GM18519 (cell line): ENCODE results near the gene ACOXL.
"Not testable (repeated sequence)": the region's sequence is repeated elsewhere in the genome, so short reads cannot be mapped to it uniquely, and the experiment has no call there.

Experiments used
- ATAC-seq: cut with Tn5 transposase; IDR thresholded peaks from one replicate; pipeline ENCODE4 v1.9.1; 2021; ENCODE audit warnings: mild to moderate bottlenecking, moderate library complexity; ENCODE audit not compliant: unreplicated experiment, low FRiP score

Gene ACOXL

GRCh38 chr2:110732422-110733413, at the start of gene ACOXL:
Gene ACOXL (plus strand): TSS chr2:110732573. CDS start chr2:110768390, 35,817 bp downstream.
- ATAC-seq, result no peak

- ATAC-seq, result no peak
These were observed 49.5 kb upstream of the ACOXL start for GRCh38 chr2:110682872-110683271.

DNA sequence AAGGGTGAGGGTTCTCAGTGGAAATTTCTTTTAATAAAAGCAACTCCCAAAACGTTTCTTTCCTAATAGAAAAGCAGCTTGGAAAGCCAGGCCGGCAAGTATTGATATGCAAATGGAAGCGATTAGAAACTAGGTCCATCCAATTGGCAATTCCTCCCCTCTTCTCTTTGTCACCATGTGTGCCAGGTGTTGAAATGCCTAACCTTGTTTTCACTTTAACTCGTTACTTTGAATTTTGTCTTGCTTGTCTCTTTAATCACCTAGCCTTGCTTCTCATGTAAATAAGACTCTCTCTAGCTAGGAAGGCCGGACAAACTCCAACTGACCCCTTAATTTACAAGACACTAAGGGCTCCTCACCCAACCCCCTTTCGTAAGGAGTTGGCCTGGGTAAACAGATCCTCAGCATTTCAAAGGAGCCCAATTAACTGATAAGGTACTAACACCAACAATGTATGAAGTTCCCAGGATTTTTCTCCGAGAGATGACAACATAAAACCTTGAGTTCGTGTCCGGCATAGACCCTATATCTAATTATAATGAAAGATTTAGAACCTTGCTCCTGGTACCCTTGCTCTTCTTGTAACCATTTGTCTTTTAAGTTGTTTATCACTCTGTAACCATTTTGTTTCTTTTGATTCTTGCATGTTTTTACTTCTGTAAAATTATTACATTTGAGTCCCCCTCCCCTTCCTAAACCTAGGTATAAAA, 44.4 kb upstream of the ACOXL start:
- ATAC-seq, result not testable (repeated sequence)

DNA sequence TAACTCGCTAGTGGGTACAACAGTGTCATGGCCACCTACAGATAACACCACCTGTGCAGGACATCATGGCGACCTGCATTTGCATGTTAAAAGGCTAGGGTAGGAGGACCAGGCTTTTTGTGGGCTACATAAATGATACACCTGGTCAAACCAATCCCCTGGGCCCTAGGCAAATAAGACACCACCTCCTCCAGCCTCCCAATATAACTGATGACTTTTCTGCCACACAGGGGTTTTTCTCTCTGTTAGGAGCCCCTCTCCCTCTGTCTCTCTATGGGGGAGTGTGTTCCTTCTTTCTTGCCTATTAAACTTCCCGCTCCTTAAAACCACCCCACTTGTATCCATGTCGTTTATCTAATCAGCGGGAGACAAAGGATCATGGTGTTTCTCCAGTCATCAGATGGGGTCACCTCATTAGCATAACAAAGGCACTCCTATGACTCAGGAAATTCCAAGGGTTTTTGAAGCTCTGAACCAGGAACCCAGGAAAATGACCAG, 43.7 kb upstream of the ACOXL start:
- no peak for ATAC-seq

GRCh38 chr2:110690083-110690965, 42.0 kb upstream of the ACOXL start:
- ATAC-seq, result no peak

- ATAC-seq, result no peak
These were observed 40.6 kb upstream of the ACOXL start for GRCh38 chr2:110691612-110692258.

- ATAC-seq, result not testable (repeated sequence)
These were observed 37.1 kb upstream of the ACOXL start for GRCh38 chr2:110695146-110695898.

- not testable (repeated sequence) for ATAC-seq
These were observed 34.1 kb upstream of the ACOXL start for GRCh38 chr2:110698253-110698652.

GRCh38 chr2:110702514-110703380, 29.6 kb upstream of the ACOXL start:
- ATAC-seq, result no peak

DNA sequence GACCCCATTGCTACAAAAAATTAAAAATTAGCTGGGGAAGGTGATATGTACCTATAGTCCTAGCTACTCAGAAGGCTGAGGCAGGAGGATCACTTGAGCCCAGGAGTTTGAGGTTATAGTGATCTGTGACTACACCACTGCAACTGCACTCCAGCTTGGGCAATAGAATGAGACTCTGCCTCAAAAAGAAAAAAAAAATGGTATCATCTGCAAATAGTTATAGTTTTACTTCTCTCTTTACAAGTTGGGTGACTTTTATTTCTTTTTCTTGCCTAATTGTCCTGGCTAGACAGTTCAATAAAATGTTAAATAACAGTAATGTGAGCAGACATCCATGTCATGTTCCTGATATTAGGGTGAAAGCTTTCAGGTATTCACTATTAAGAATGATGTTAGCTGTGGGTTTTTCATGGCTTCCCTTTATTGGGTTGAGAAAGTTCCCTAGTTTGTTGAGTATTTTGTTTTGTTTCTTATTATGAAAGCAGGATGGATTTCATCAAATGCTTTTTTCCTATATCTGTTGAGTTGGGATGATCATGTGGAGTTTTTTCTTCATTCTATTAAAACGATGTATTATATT, 24.9 kb upstream of the ACOXL start:
- ATAC-seq, result no peak

GRCh38 chr2:110708455-110708854, 23.9 kb upstream of the ACOXL start:
- no peak for ATAC-seq

- ATAC-seq, result no peak
These were observed 19.6 kb upstream of the ACOXL start for GRCh38 chr2:110712737-110713136.

DNA sequence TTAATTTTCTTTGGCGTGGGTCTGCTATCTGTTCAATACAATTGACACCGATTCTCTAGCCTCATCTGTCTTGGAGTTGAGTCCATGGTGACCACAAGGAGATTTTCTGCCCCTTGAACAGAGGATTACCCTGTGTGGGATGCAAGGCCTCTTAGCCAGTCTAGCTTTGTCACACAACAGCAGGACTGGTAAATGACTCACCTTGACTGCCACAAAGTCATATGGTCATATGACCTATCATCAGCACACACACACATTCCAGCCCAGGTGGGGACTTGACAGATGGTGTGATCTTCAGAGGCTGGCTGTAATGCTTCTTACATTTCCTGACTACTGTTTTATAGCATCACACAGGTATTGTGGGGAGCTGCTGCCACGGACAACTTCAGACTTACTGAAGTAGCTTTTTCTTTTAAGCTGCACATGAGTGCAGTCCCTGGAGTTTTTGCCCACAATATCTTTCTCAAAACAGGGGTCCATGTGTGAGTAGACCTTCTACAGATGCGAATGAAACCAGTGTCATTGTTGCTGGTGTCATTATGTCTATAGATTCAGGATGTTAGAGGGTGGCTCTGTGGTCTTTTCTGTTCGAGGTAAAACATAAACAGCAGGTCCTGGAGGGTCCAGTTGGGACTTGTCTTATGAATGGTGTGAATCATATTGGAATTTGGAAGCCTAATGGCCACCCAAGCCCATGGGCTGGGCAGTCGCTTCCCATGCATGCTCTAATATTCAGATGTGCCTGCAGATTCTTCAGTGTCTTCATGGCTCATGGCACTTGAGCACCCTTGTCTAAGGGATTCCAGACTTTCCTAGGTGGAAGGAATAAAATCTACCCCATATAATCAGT, 18.6 kb upstream of the ACOXL start:
- ATAC-seq, result no peak

DNA sequence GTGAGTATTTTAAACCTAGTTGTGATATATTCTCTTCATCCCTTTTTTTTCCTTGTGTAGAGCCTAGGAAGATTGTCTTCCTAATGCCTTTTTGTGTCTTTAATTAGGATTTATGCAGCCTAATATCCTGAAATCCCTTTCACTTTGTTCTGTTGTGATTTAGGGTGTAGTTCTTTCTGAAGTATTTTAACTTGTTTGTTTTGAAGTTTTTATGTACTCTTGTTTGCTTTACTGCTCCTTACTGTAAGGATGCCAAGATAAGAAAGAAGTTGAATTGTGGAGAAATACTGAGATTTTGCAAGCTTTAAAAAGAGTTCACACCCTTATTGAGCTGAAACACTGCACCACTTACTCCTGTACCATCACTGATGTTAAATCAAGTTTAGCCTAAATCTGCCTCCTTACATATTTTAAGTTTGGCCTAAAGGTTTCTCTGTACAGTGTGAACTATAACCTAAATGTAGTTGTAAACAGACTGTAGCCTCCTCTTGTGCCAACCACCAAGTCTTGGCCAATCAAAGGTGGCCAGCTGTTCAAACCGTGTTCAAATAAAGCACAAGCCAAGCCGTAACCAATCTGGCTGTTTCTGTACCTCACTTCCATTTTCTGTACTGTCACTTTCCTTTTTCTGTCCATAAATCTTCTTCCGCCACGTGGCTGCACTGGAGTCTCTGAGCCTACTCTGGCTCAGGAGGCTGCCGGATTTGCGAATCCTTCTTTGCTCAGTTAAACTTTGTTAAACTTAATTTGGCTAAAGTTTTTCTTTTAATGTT, 17.7 kb upstream of the ACOXL start:
- ATAC-seq, result no peak

DNA sequence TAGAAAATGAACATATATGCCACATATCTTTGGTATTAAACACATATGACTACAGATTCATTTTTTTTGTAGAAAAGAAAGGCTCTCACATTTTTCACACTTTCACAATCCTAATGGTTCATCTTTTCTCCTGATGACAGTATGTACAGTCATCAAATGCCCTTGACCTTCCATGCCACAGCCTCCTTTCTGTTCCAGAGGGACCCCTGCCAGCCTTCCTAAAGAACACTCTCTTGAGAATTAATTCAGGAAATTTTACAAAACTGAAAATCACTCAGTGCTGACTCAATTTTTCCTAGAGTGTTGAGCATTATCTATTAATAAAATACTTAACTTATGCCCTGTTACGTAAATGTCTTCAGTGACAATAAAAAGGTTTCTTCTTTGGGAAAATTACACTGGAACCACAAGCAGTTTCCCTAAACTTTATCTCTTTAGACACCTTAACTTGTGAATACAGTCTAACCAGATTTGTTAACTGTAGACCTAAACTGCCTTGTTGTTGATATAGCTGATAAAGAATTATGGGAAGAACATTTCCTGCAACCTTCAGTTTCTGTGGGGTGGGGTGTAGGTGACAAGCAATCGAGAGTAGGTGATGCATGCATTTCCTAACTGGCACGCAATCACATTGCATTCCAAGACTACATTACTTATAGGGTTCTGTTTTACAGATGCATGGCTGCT, 15.3 kb upstream of the ACOXL start:
- ATAC-seq, result no peak

DNA sequence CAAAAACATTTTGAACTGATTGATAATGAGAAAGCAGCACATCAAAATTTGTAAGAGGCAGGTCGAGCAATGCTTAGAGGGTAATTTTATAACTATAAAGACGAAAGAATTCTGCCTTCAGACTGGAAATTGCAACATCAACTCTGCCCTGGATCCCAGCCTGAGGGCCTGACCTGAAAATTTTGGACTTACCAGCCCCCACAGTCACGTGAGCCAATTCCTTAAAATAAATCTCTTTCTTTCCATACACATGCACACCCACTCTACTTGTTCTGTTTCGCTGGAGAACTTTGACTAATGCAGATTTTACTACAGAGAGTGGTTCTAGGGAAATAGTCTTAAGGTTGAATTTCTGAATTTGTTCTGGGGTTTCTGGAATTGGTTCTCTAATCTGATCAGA, 14.6 kb upstream of the ACOXL start:
- no peak for ATAC-seq
